Measurements from ENCODE around the gene ING1. TPM values are rescaled to one million over a fixed set of nuclear protein-coding genes. Genes with fewer than 3 reads are reported as not detected.

ING1 gene
- total and polyA plus RNA-seq, 8 donors, result 9.3 to 24.3 (median 21.7) TPM

GRCh38 chr13:110680852-110681251 lies 32.6 kb upstream of the ING1 start:
- no peaks in the 10 kb centered on the region for H3K9me3 ChIP-seq
- H3K4me3 ChIP-seq, result no peak overlapping the region
- H3K36me3 ChIP-seq, result peaks cover 0 to 83% of the 10 kb centered on the region in 2 donors
- intact Hi-C loops (cut with DNase I), result loop anchor here in 1 of 2 donors (10.0 kb wide), 1 partner anchor 134 kb away; no protein-coding TSS in a partner anchor
- peaks cover 0 to 10% of the 10 kb centered on the region in 2 donors for H3K4me1 ChIP-seq
- no peaks in the 10 kb centered on the region for H3K27me3 ChIP-seq
- ATAC-seq (no peak), DNase-seq (no peak)
- TF ChIP-seq CTCF (IDR thresholded peaks at IDR 0.05), result peak in 1 of 2 donors; percentile 33
- H3K27ac ChIP-seq, result no peak overlapping the region

GRCh38 chr13:110681868-110682550 lies 31.5 kb upstream of the ING1 start:
- ATAC-seq, result no peak
- Histone ChIP-seq H3K36me3 (peaks cover 0 to 84% of the 10 kb centered on the region in 2 donors), H3K27ac (no peak overlapping the region), H3K9me3 (no peaks in the 10 kb centered on the region), H3K27me3 (no peaks in the 10 kb centered on the region), H3K4me3 (no peak overlapping the region), H3K4me1 (no peaks in the 10 kb centered on the region)
- intact Hi-C loops (cut with DNase I), result loop anchor here in 1 of 2 donors (10.0 kb wide), 1 partner anchor 133 kb away; no protein-coding TSS in a partner anchor
- no peak for TF ChIP-seq CTCF (IDR thresholded peaks at IDR 0.05)
- no peak for DNase-seq

GRCh38 chr13:110682746-110683145 lies 30.8 kb upstream of the ING1 start:
- no peak for TF ChIP-seq CTCF (IDR thresholded peaks at IDR 0.05)
- no peak overlapping the region for H3K27ac ChIP-seq
- no peak for ATAC-seq
- intact Hi-C loops (cut with DNase I), result loop anchor here in 1 of 2 donors (10.0 kb wide), 1 partner anchor 132 kb away; no protein-coding TSS in a partner anchor
- no peaks in the 10 kb centered on the region for H3K27me3 ChIP-seq
- no peaks in the 10 kb centered on the region for H3K9me3 ChIP-seq
- peaks cover 0 to 91% of the 10 kb centered on the region in 2 donors for H3K36me3 ChIP-seq
- H3K4me3 ChIP-seq, result no peak overlapping the region
- no peak for DNase-seq
- no peaks in the 10 kb centered on the region for H3K4me1 ChIP-seq

- Histone ChIP-seq H3K36me3 (peaks cover 0 to 91% of the 10 kb centered on the region in 2 donors), H3K27ac (no peak overlapping the region), H3K27me3 (no peaks in the 10 kb centered on the region), H3K4me3 (no peak overlapping the region), H3K9me3 (no peaks in the 10 kb centered on the region), H3K4me1 (no peaks in the 10 kb centered on the region)
- intact Hi-C loops (cut with DNase I), result loop anchor here in 1 of 2 donors (10.0 kb wide), 1 partner anchor 131 kb away; no protein-coding TSS in a partner anchor
- peak in 1 of 4 donors; percentile 31 for DNase-seq
- ATAC-seq, result peak; percentile 83
- peak; percentile 39 to 57 for TF ChIP-seq CTCF (IDR thresholded peaks at IDR 0.05)
Observed at GRCh38 chr13:110683203-110683883, 30.2 kb upstream of the ING1 start.

- Histone ChIP-seq H3K4me1 (no peaks in the 10 kb centered on the region), H3K27ac (no peak overlapping the region), H3K4me3 (no peak overlapping the region), H3K27me3 (no peaks in the 10 kb centered on the region), H3K36me3 (peaks cover 0 to 88% of the 10 kb centered on the region in 2 donors), H3K9me3 (no peaks in the 10 kb centered on the region)
- intact Hi-C loops (cut with DNase I), result loop anchor here in 1 of 2 donors (10.0 kb wide), 1 partner anchor 131 kb away; no protein-coding TSS in a partner anchor
- DNase-seq (no peak), ATAC-seq (no peak)
- no peak for TF ChIP-seq CTCF (IDR thresholded peaks at IDR 0.05)
Observed at GRCh38 chr13:110683921-110684320, 29.6 kb upstream of the ING1 start.

Measured in left lung (tissue), 10 donors.